Measurements from ENCODE around the gene CAND2. TPM values are rescaled to one million over a fixed set of nuclear protein-coding genes. Genes with fewer than 3 reads are reported as not detected.

The CAND2 gene
- total RNA-seq, 2 experiments from 2014 or later = 2.4 to 2.6 TPM

GRCh38 chr3:12808587-12808986 is 12.1 kb downstream of the CAND2 start:
- H3K4me3 Mint-ChIP-seq = no peak overlapping the region
- H3K4me1 Mint-ChIP-seq = peaks cover 5% of the 10 kb centered on the region
- no peaks in the 10 kb centered on the region for H3K9me3 Mint-ChIP-seq
- no peak for DNase-seq
- H3K36me3 Mint-ChIP-seq = no peaks in the 10 kb centered on the region
- no peaks in the 10 kb centered on the region for H3K27me3 Mint-ChIP-seq
- H3K27ac Mint-ChIP-seq = no peak overlapping the region

GRCh38 chr3:12809001-12809400 is 12.5 kb downstream of the CAND2 start:
- Mint-ChIP-seq H3K4me3 (peak overlapping the region; percentile 22), H3K4me1 (peaks cover 5% of the 10 kb centered on the region), H3K9me3 (no peaks in the 10 kb centered on the region), H3K36me3 (no peaks in the 10 kb centered on the region), H3K27me3 (no peaks in the 10 kb centered on the region), H3K27ac (no peak overlapping the region)
- DNase-seq = no peak

- H3K4me1 Mint-ChIP-seq = peaks cover 5% of the 10 kb centered on the region
- no peaks in the 10 kb centered on the region for H3K27me3 Mint-ChIP-seq
- no peak overlapping the region for H3K27ac Mint-ChIP-seq
- H3K4me3 Mint-ChIP-seq = peak overlapping the region; percentile 22
- no peak for DNase-seq
- H3K9me3 Mint-ChIP-seq = no peaks in the 10 kb centered on the region
- H3K36me3 Mint-ChIP-seq = no peaks in the 10 kb centered on the region
Measured at GRCh38 chr3:12809435-12809834, 13.0 kb downstream of the CAND2 start.

- H3K4me1 Mint-ChIP-seq = peaks cover 5% of the 10 kb centered on the region
Measured at GRCh38 chr3:12810013-12810780, 13.7 kb downstream of the CAND2 start.

GRCh38 chr3:12810961-12811360 is 14.5 kb downstream of the CAND2 start:
- no peaks in the 10 kb centered on the region for H3K9me3 Mint-ChIP-seq
- H3K27me3 Mint-ChIP-seq = no peaks in the 10 kb centered on the region
- no peak overlapping the region for H3K27ac Mint-ChIP-seq
- no peak overlapping the region for H3K4me3 Mint-ChIP-seq
- no peaks in the 10 kb centered on the region for H3K36me3 Mint-ChIP-seq
- no peak for DNase-seq
- peaks cover 5% of the 10 kb centered on the region for H3K4me1 Mint-ChIP-seq

More at GRCh38 chr3:12810013-12810780, 13.7 kb downstream of the CAND2 start:
- H3K4me3 Mint-ChIP-seq = peak overlapping the region; percentile 58
- no peaks in the 10 kb centered on the region for H3K9me3 Mint-ChIP-seq
- H3K27me3 Mint-ChIP-seq = no peaks in the 10 kb centered on the region
- DNase-seq = peak; percentile 95
- no peaks in the 10 kb centered on the region for H3K36me3 Mint-ChIP-seq
- peak overlapping the region; percentile 58 for H3K27ac Mint-ChIP-seq

- Mint-ChIP-seq H3K36me3 (no peaks in the 10 kb centered on the region), H3K4me1 (peaks cover 5% of the 10 kb centered on the region), H3K27me3 (no peaks in the 10 kb centered on the region), H3K27ac (no peak overlapping the region), H3K4me3 (no peak overlapping the region), H3K9me3 (no peaks in the 10 kb centered on the region)
- no peak for DNase-seq
Measured at GRCh38 chr3:12812812-12813211, 16.3 kb downstream of the CAND2 start.

GRCh38 chr3:12813967-12814366 is 17.5 kb downstream of the CAND2 start:
- DNase-seq = no peak
- H3K36me3 Mint-ChIP-seq = no peaks in the 10 kb centered on the region
- H3K27me3 Mint-ChIP-seq = no peaks in the 10 kb centered on the region
- H3K4me3 Mint-ChIP-seq = no peak overlapping the region
- H3K4me1 Mint-ChIP-seq = peaks cover 5% of the 10 kb centered on the region
- H3K9me3 Mint-ChIP-seq = no peaks in the 10 kb centered on the region
- H3K27ac Mint-ChIP-seq = no peak overlapping the region

GRCh38 chr3:12815078-12815477 is 18.6 kb downstream of the CAND2 start:
- Mint-ChIP-seq H3K27ac (no peak overlapping the region), H3K36me3 (no peaks in the 10 kb centered on the region), H3K4me3 (no peak overlapping the region), H3K27me3 (no peaks in the 10 kb centered on the region), H3K4me1 (peaks cover 5% of the 10 kb centered on the region), H3K9me3 (no peaks in the 10 kb centered on the region)
- DNase-seq = no peak

- H3K4me3 Mint-ChIP-seq = no peak overlapping the region
- no peaks in the 10 kb centered on the region for H3K27me3 Mint-ChIP-seq
- peaks cover 2% of the 10 kb centered on the region for H3K4me1 Mint-ChIP-seq
- H3K27ac Mint-ChIP-seq = no peak overlapping the region
- H3K9me3 Mint-ChIP-seq = no peaks in the 10 kb centered on the region
- no peaks in the 10 kb centered on the region for H3K36me3 Mint-ChIP-seq
- no peak for DNase-seq
Measured at GRCh38 chr3:12815719-12816118, 19.2 kb downstream of the CAND2 start.

- H3K4me3 Mint-ChIP-seq = no peak overlapping the region
- no peaks in the 10 kb centered on the region for H3K27me3 Mint-ChIP-seq
- no peak overlapping the region for H3K27ac Mint-ChIP-seq
- no peak for DNase-seq
- H3K36me3 Mint-ChIP-seq = no peaks in the 10 kb centered on the region
- H3K4me1 Mint-ChIP-seq = no peaks in the 10 kb centered on the region
- H3K9me3 Mint-ChIP-seq = no peaks in the 10 kb centered on the region
Measured at GRCh38 chr3:12816521-12817342, 20.3 kb downstream of the CAND2 start.

GRCh38 chr3:12817343-12817710 is 20.8 kb downstream of the CAND2 start:
- Mint-ChIP-seq H3K36me3 (no peaks in the 10 kb centered on the region), H3K9me3 (no peaks in the 10 kb centered on the region), H3K4me1 (no peaks in the 10 kb centered on the region), H3K27ac (no peak overlapping the region), H3K27me3 (no peaks in the 10 kb centered on the region), H3K4me3 (no peak overlapping the region)
- no peak for DNase-seq

GRCh38 chr3:12818273-12818672 is 21.8 kb downstream of the CAND2 start:
- DNase-seq = no peak
- Mint-ChIP-seq H3K36me3 (no peaks in the 10 kb centered on the region), H3K27ac (no peak overlapping the region), H3K27me3 (no peaks in the 10 kb centered on the region), H3K4me1 (no peaks in the 10 kb centered on the region), H3K4me3 (no peak overlapping the region), H3K9me3 (no peaks in the 10 kb centered on the region)

GRCh38 chr3:12818773-12819172 is 22.3 kb downstream of the CAND2 start:
- Mint-ChIP-seq H3K27ac (no peak overlapping the region), H3K27me3 (no peaks in the 10 kb centered on the region), H3K4me1 (no peaks in the 10 kb centered on the region), H3K4me3 (no peak overlapping the region), H3K36me3 (no peaks in the 10 kb centered on the region), H3K9me3 (no peaks in the 10 kb centered on the region)
- DNase-seq = no peak

- H3K4me1 Mint-ChIP-seq = no peaks in the 10 kb centered on the region
- H3K27me3 Mint-ChIP-seq = no peaks in the 10 kb centered on the region
- H3K9me3 Mint-ChIP-seq = no peaks in the 10 kb centered on the region
- no peak for DNase-seq
- H3K4me3 Mint-ChIP-seq = no peak overlapping the region
- no peak overlapping the region for H3K27ac Mint-ChIP-seq
- no peaks in the 10 kb centered on the region for H3K36me3 Mint-ChIP-seq
Measured at GRCh38 chr3:12822725-12823373, 26.4 kb downstream of the CAND2 start.

GRCh38 chr3:12824299-12824698 is 27.8 kb downstream of the CAND2 start:
- Mint-ChIP-seq H3K27ac (no peak overlapping the region), H3K9me3 (no peaks in the 10 kb centered on the region), H3K27me3 (no peaks in the 10 kb centered on the region)

More at GRCh38 chr3:12824299-12824698, 27.8 kb downstream of the CAND2 start:
- DNase-seq = no peak
- Mint-ChIP-seq H3K36me3 (no peaks in the 10 kb centered on the region), H3K4me3 (no peak overlapping the region), H3K4me1 (no peaks in the 10 kb centered on the region)
